Superior temporal gyrus (tissue), 1 donor: Measurements from ENCODE around the gene ALK.

Experiments used
- DNase-seq: peaks from one replicate; pipeline ENCODE4 v3.0.0-alpha.2; 2016; ENCODE audit errors: extremely low spot score

Gene ALK

GRCh38 chr2:29579495-29580169, 341.8 kb downstream of the ALK start:
- DNase-seq, result no peak

- DNase-seq, result no peak
Measured at GRCh38 chr2:29578084-29578598, 343.2 kb downstream of the ALK start.

GRCh38 chr2:29576231-29576630, 345.2 kb downstream of the ALK start:
- DNase-seq, result no peak

GRCh38 chr2:29575370-29575890, 346.0 kb downstream of the ALK start:
- no peak for DNase-seq

GRCh38 chr2:29573612-29574011, 347.8 kb downstream of the ALK start:
- DNase-seq, result no peak

- DNase-seq, result no peak
Measured at GRCh38 chr2:29573147-29573546, 348.2 kb downstream of the ALK start.

- no peak for DNase-seq
Measured at GRCh38 chr2:29570539-29570938, 350.8 kb downstream of the ALK start.

- no peak for DNase-seq
Measured at GRCh38 chr2:29567906-29568520, 353.4 kb downstream of the ALK start.

GRCh38 chr2:29563697-29564096, 357.7 kb downstream of the ALK start:
- no peak for DNase-seq

GRCh38 chr2:29562896-29563295, 358.5 kb downstream of the ALK start:
- no peak for DNase-seq

GRCh38 chr2:29562319-29562718, 359.1 kb downstream of the ALK start:
- no peak for DNase-seq

- DNase-seq, result no peak
Measured at GRCh38 chr2:29561628-29562027, 359.8 kb downstream of the ALK start.

- DNase-seq, result no peak
Measured at GRCh38 chr2:29561181-29561580, 360.2 kb downstream of the ALK start.

- DNase-seq, result no peak
Measured at GRCh38 chr2:29560566-29560965, 360.8 kb downstream of the ALK start.

GRCh38 chr2:29560030-29560429, 361.4 kb downstream of the ALK start:
- DNase-seq, result no peak

- no peak for DNase-seq
Measured at GRCh38 chr2:29559578-29559977, 361.8 kb downstream of the ALK start.

GRCh38 chr2:29558097-29558496, 363.3 kb downstream of the ALK start:
- no peak for DNase-seq

- DNase-seq, result no peak
Measured at GRCh38 chr2:29557268-29557667, 364.1 kb downstream of the ALK start.

- no peak for DNase-seq
Measured at GRCh38 chr2:29549069-29549380, 372.4 kb downstream of the ALK start.

GRCh38 chr2:29544917-29545316, 376.5 kb downstream of the ALK start:
- DNase-seq, result no peak

- DNase-seq, result no peak
Measured at GRCh38 chr2:29544031-29544430, 377.4 kb downstream of the ALK start.

GRCh38 chr2:29535188-29535587, 386.2 kb downstream of the ALK start:
- DNase-seq, result no peak

GRCh38 chr2:29532436-29532835, 388.9 kb downstream of the ALK start:
- no peak for DNase-seq
